GM12878 (cell line): ENCODE results near the gene PKLR. TPM values are rescaled to one million over a fixed set of nuclear protein-coding genes. Genes with fewer than 3 reads are reported as not detected.
"Not testable (repeated sequence)": the region's sequence is repeated elsewhere in the genome, so short reads cannot be mapped to it uniquely, and the experiment has no call there.

Experiments
- ATAC-seq: fragments of 200-7000 bp; cut with Tn5 transposase; 3 replicates; pipeline ENCODE4 v1.9.1; 2020; ENCODE audit warnings: mild to moderate bottlenecking, moderate library complexity
- BruUV-seq: library from RNA; stranded (reverse); fragments of 400-500 nt; replicated peaks from 2 replicates; lab custom pipeline; 2021; lab: Mats Ljungman, UMichigan
- CTCF ChIA-PET: fragments of 300-600 bp; sonication (Branson Sonifier 250); formaldehyde crosslinking; extraction: SDS; loops from one replicate; lab custom pipeline; 2021; ENCODE audit warnings: inconsistent platforms; lab: Yijun Ruan, JAX
- POLR2A ChIA-PET: fragments of 350-600 bp; formaldehyde crosslinking; extraction: SDS; loops from one replicate; lab custom pipeline; 2021; ENCODE audit warnings: inconsistent platforms; lab: Charles Lee
- RAD21 ChIA-PET: fragments of 300-600 bp; sonication (Branson Sonifier 250); formaldehyde crosslinking; loops from one replicate; lab custom pipeline; 2023; ENCODE audit warnings: antibody characterized with exemption; ENCODE audit not compliant: unreplicated experiment; lab: Charles Lee
- SMC1A ChIA-PET: fragments of 300-600 bp; sonication (Branson Sonifier 250); formaldehyde crosslinking; loops from one replicate; lab custom pipeline; 2023; ENCODE audit not compliant: unreplicated experiment, uncharacterized antibody; lab: Charles Lee
- DNase-seq: peaks from one replicate; pipeline ENCODE4 v3.0.0-alpha.2; 2011; ENCODE audit warnings: low read depth, low spot score
- FAIRE-seq: peaks from 3 replicates; lab custom pipeline; 2011; peaks lifted over from hg19 to GRCh38; lab: Jason Lieb, UNC
- H2AFZ ChIP-seq: 2 replicates; pipeline ENCODE4 v1.6.0; 2011; ENCODE audit warnings: low read depth, low read length, control low read depth; ENCODE audit not compliant: control insufficient read depth
- H3K27ac ChIP-seq: 2 replicates; pipeline ENCODE4 v1.5.1; 2011; ENCODE audit warnings: control low read depth; ENCODE audit not compliant: control insufficient read depth, insufficient read depth
- H3K27me3 ChIP-seq, 2 experiments: replicated peaks in 1 of 2; 2 replicates each; pipeline versions ENCODE4 v1.6.0 to v1.6.1; 2011; ENCODE audit warnings: low read length in 1 of 2; ENCODE audit not compliant: control insufficient read depth in 2 of 2, insufficient read depth in 2 of 2
- H3K36me3 ChIP-seq, 2 experiments: 2 replicates each; pipeline ENCODE4 v1.5.1; 2011; ENCODE audit warnings: low read length in 1 of 2; ENCODE audit not compliant: control insufficient read depth in 2 of 2, insufficient read depth in 2 of 2
- H3K4me1 ChIP-seq: 2 replicates; pipeline ENCODE4 v1.6.1; 2011; ENCODE audit warnings: mild to moderate bottlenecking, low read length, moderate library complexity, mixed read lengths; ENCODE audit not compliant: control insufficient read depth, insufficient read depth
- H3K4me2 ChIP-seq: 2 replicates; pipeline ENCODE4 v1.6.0; 2011; ENCODE audit warnings: control low read depth; ENCODE audit not compliant: control insufficient read depth, insufficient read depth
- H3K4me3 ChIP-seq: fragments of 200-600 bp; sonication (generic); 2 replicates; pipeline ENCODE4 v1.5.1; 2016
- H3K79me2 ChIP-seq: 2 replicates; pipeline ENCODE4 v1.6.0; 2011; ENCODE audit warnings: low read length; ENCODE audit not compliant: control insufficient read depth, insufficient read depth
- H3K9ac ChIP-seq: 2 replicates; pipeline ENCODE4 v1.8.0; 2011; ENCODE audit warnings: low read length, control low read depth, mixed read lengths; ENCODE audit not compliant: control insufficient read depth, insufficient read depth
- H3K9me3 ChIP-seq: replicated peaks from 3 replicates; pipeline ENCODE4 v1.5.1; 2011; ENCODE audit warnings: mild to moderate bottlenecking, low read length; ENCODE audit not compliant: control insufficient read depth, insufficient read depth
- H4K20me1 ChIP-seq: 2 replicates; pipeline ENCODE4 v1.6.0; 2011; ENCODE audit not compliant: control insufficient read depth, insufficient read depth
- CEBPB ChIP-seq, 2 experiments: fragments of 150-350 bp in 1 of 2; IDR thresholded peaks; 2 replicates each; pipeline ENCODE4 v1.6.1; 2012 to 2014; ENCODE audit warnings: low read depth in 2 of 2, low read length in 2 of 2, borderline replicate concordance in 1 of 2, inconsistent platforms in 1 of 2
- EP300 ChIP-seq, 2 experiments: fragments of 150-350 bp in 1 of 2; IDR thresholded peaks; 2 replicates each; pipeline ENCODE4 v1.6.1; 2011 to 2012; ENCODE audit warnings: low read depth in 2 of 2, low read length in 2 of 2, borderline replicate concordance in 1 of 2, improper control_type of control experiment in 1 of 2, inconsistent platforms in 1 of 2; ENCODE audit not compliant: control insufficient read depth in 1 of 2
- KAT2A ChIP-seq: conservative IDR thresholded peaks from 2 replicates; pipeline ENCODE4 v1.6.1; 2011; ENCODE audit warnings: low read depth, low read length; ENCODE audit not compliant: control insufficient read depth
- MTA3 ChIP-seq: IDR thresholded peaks from 2 replicates; pipeline ENCODE4 v1.6.1; 2012; ENCODE audit warnings: low read length, inconsistent platforms, borderline replicate concordance
- WGBS: methylation state at CpG from one replicate; pipeline ENCODE4 v1.1.6; 2016; ENCODE audit warnings: low lambda C conversion rate; ENCODE audit not compliant: insufficient replicate concordance, insufficient coverage; ENCODE audit errors: missing lambda C conversion rate; 5-methylcytosine and 5-hydroxymethylcytosine counted together
- in situ Hi-C: fragments of 300-500 bp; cut with MboI; formaldehyde crosslinking; loops from 9 replicates; pipeline ENCODE4 v1.14.3; 2018; ENCODE audit warnings: mixed read lengths
- intact Hi-C: fragments of 100-400 bp; cut with micrococcal nuclease; formaldehyde crosslinking; loops from one replicate; pipeline ENCODE4 v1.14.2; 2022; ENCODE audit not compliant: unreplicated experiment
- polyA plus RNA-seq, 11 experiments: library from polyadenylated mRNA; depleted of rRNA in 4 of 11; unstranded in 6 of 11; stranded (reverse) in 5 of 11; fragments of >200 nt; fragmentation: Nextera tagmentation in 4 of 11; fragmentation: Illumina TruSeq in 1 of 11; extraction: Ambion mirVana in 4 of 11; extraction: Trizol in 1 of 11; gene quantifications; 1 replicate in 1 of 11; 2 replicates in 10 of 11; pipeline versions ENCODE4 v1.2.1 to v1.2.3, GENCODE V29; 2011 to 2016; ENCODE audit warnings: inconsistent platforms in 2 of 11, missing spikeins in 2 of 11, low read depth in 1 of 11
- total RNA-seq, 4 experiments: library from RNA; depleted of rRNA in 3 of 4; stranded (reverse); fragments of >200 nt in 3 of 4; fragmentation: Illumina TruSeq in 1 of 4; extraction: Trizol in 1 of 4; gene quantifications; 2 replicates each; pipeline versions ENCODE4 v1.2.1 to v1.2.3, GENCODE V29; 2013 to 2021
- TF ChIP-seq, protein P1 (sequence below): IDR thresholded peaks from 2 replicates; pipeline ENCODE4 v1.6.1; 2012; ENCODE audit warnings: mild to moderate bottlenecking, low read depth, low read length
- TF ChIP-seq, protein P2 (sequence below): IDR thresholded peaks from 2 replicates; pipeline ENCODE4 v1.6.1; 2012; ENCODE audit warnings: low read depth, low read length, improper control_type of control experiment

PKLR gene
- total and polyA plus RNA-seq, 10 of the 15 experiments (the other 5 are each of a cell fraction or from before 2014, with no cell fraction given), result 0.04 to 0.15 (median 0.08) TPM; not detected in 7

DNA sequence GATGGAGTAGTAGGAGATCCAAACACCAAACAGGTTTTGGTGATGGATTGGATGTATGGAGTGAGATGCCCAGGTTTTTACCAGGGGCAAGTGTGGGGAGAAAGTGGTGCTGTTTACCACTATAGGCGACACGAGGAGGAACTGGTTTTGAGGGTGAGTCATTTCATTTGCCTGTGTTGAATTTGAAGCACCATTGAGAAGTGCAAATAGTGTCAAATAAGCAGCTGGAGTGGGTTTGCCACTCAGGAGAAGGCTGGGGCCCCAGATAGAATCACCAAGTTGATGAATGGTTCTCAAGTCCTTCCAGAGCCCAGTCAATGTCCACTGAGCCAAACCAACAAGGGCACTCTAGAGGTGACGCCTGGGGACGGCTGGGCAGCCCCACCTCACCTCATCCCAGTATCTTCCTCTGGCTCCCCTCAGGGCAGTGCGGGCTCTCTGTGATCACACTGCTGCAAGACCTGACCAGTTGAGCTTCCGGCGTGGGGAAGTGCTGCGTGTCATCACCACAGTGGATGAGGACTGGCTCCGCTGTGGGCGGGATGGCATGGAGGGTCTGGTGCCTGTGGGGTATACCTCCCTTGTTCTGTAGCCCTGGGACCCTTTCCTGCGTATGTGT lies 28.9 kb upstream of the PKLR start (continued):
- TF ChIP-seq, protein P1, sequence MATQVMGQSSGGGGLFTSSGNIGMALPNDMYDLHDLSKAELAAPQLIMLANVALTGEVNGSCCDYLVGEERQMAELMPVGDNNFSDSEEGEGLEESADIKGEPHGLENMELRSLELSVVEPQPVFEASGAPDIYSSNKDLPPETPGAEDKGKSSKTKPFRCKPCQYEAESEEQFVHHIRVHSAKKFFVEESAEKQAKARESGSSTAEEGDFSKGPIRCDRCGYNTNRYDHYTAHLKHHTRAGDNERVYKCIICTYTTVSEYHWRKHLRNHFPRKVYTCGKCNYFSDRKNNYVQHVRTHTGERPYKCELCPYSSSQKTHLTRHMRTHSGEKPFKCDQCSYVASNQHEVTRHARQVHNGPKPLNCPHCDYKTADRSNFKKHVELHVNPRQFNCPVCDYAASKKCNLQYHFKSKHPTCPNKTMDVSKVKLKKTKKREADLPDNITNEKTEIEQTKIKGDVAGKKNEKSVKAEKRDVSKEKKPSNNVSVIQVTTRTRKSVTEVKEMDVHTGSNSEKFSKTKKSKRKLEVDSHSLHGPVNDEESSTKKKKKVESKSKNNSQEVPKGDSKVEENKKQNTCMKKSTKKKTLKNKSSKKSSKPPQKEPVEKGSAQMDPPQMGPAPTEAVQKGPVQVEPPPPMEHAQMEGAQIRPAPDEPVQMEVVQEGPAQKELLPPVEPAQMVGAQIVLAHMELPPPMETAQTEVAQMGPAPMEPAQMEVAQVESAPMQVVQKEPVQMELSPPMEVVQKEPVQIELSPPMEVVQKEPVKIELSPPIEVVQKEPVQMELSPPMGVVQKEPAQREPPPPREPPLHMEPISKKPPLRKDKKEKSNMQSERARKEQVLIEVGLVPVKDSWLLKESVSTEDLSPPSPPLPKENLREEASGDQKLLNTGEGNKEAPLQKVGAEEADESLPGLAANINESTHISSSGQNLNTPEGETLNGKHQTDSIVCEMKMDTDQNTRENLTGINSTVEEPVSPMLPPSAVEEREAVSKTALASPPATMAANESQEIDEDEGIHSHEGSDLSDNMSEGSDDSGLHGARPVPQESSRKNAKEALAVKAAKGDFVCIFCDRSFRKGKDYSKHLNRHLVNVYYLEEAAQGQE, result no peak
- no peak for TF ChIP-seq EP300 (IDR thresholded peaks at IDR 0.05; ENCODE audit: borderline replicate concordance in 1 of 2, control insufficient read depth in 1 of 2, low read depth in 2 of 2, low read length in 2 of 2)
- no peak for TF ChIP-seq KAT2A
- no peak for TF ChIP-seq MTA3
- TF ChIP-seq CEBPB (IDR thresholded peaks at IDR 0.05; ENCODE audit: borderline replicate concordance in 1 of 2, low read depth in 2 of 2, low read length in 2 of 2), result no peak
- TF ChIP-seq, protein P2, sequence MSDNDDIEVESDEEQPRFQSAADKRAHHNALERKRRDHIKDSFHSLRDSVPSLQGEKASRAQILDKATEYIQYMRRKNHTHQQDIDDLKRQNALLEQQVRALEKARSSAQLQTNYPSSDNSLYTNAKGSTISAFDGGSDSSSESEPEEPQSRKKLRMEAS, result no peak
- TF ChIP-seq, all 136 proteins: peak for 0

- H4K20me1 ChIP-seq, H2AFZ ChIP-seq, RAD21 ChIA-PET, intact Hi-C loops, in situ Hi-C loops, H3K9ac ChIP-seq, H3K27me3 ChIP-seq, H3K4me1 ChIP-seq, H3K79me2 ChIP-seq, H3K9me3 ChIP-seq, SMC1A ChIA-PET, H3K27ac ChIP-seq, H3K4me2 ChIP-seq, DNase-seq, H3K4me3 ChIP-seq, FAIRE-seq, BruUV-seq, ATAC-seq: not testable (repeated sequence)
- H3K36me3 ChIP-seq, result peaks cover 7 to 13% of the 10 kb centered on the region in 2 experiments; a peak in 3 of 4 replicates
- POLR2A ChIA-PET, result interaction anchor here (0.7 to 1.0 kb wide), 2 partner anchors 9 to 68 kb away, joined by 3 to 4 read pairs; no protein-coding TSS in a partner anchor
- 98% methylated on average over 7 of the region's 7 CpGs for WGBS
- CTCF ChIA-PET, result interaction anchor here (1.1 to 9.6 kb wide), 3 partner anchors 9 to 76 kb away, joined by 3 to 225 read pairs (median 3); partner anchors contain the start of gene ENTREP3
Measured at GRCh38 chr1:155328856-155329255, 27.6 kb upstream of the PKLR start.
